HG02973 (cell line): ENCODE data around the gene SHISA7.

Experiments used
- ATAC-seq: cut with Tn5 transposase; IDR thresholded peaks from one replicate; pipeline ENCODE4 v1.9.1; 2021; ENCODE audit warnings: moderate library complexity; ENCODE audit not compliant: unreplicated experiment

The SHISA7 gene

GRCh38 chr19:55391191-55391670 lies 51.9 kb downstream of the SHISA7 start:
- ATAC-seq: no peak

GRCh38 chr19:55390461-55390880 lies 52.6 kb downstream of the SHISA7 start:
- ATAC-seq: no peak

GRCh38 chr19:55389386-55390317 lies 53.4 kb downstream of the SHISA7 start:
- ATAC-seq: no peak

GRCh38 chr19:55387736-55388497 lies 55.2 kb downstream of the SHISA7 start:
- ATAC-seq: no peak

DNA sequence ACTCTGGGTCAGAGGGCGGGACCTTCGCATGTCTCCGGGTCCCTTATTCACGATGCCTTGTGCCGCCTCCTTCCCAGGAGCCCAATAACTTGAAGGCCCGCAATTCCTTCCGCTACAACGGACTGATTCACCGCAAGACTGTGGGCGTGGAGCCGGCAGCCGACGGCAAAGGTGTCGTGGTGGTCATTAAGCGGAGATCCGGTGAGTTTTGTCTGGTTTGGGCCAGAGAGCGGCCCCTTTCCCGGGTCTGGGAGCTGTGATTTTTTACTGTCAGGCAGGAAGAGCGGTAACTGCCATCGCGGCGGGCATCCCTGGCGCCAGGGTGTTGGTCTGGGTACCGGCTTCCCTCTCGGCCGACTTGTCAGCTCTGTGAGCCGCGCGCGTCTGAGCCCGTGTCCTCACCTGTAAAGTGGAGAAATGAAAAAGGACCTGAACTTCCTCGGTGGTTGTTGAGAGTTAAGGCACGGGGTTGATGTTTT lies 56.6 kb downstream of the SHISA7 start:
- ATAC-seq: no peak

DNA sequence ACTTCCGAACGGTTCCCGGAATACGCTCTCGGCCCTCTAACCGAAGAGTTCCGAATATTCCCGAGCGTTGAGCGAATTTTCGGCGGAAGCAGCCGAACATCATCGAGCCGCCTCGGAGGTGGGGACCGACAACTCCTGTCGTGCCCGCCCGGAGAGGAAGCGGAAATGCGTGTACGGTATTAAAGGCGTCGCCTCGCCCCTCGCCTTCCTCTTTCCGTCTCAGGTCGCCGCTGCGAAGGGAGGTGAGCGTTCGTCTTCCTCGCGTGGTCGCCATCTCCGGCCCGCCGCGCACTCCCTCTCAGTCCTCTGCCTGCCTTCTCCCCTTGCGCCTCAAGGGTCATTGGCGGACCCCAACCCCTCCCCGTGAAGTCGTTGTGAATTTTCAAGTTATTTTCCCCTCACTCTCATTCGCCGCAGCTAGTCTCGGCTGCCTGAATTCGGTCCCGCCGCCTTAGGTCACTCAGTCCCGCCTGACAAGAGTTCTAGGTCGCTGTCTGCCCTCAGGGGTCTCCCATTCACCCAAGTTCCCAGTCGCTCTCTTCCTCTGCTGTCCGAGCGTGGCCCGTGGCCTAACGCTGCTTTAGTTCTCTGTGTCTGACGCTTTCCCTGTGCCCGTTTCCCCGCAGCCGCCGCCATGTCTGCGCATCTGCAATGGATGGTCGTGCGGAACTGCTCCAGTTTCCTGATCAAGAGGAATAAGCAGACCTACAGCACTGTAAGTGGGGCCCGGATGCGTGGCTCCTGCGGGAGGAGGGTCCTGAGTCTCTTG lies 57.2 kb downstream of the SHISA7 start, which contains the start of gene RPL28:
Gene RPL28 (plus strand): TSS at position 209 of the 769 bp plus-strand sequence. CDS start 426 bp downstream, at position 635.
- ATAC-seq: peak; percentile 61

DNA sequence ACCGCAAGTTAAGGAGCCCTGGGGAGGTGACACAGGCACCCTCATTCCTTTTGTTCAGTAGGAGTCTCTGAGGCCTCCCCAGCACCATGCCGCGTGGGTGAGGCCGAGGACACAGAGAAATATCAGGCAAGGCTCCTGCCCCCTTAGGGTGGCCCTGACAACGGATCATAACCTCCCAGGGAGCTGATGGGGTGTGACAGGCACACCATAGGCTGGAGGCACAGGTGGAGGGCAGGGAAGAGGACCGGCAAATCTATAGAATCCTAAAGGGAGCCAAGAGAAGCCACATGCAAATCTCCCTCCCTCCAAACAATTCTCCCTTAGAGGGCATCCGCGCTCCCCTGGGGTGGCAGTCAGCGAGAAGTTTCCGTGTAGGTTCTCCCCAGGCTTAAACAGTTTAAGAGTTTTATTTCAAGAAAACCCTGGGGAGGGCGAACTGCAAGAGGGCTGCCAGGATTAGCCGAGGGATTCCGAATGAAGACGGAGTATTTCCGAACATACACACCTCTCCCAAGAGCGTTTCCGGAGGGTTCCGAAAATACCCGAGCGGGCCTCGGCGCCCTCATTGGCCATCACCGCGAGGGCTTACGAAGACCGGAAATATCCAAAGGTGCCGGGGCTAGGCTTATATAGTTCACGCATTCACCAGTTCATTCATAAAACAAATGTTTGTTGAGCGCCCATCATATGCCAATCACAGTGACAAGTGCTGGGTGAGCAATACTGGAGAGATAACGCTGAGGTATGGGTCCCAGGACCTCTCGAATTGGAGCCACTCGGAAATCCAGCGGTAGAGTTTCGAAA lies 58.0 kb downstream of the SHISA7 start:
- ATAC-seq: peak; percentile 46

DNA sequence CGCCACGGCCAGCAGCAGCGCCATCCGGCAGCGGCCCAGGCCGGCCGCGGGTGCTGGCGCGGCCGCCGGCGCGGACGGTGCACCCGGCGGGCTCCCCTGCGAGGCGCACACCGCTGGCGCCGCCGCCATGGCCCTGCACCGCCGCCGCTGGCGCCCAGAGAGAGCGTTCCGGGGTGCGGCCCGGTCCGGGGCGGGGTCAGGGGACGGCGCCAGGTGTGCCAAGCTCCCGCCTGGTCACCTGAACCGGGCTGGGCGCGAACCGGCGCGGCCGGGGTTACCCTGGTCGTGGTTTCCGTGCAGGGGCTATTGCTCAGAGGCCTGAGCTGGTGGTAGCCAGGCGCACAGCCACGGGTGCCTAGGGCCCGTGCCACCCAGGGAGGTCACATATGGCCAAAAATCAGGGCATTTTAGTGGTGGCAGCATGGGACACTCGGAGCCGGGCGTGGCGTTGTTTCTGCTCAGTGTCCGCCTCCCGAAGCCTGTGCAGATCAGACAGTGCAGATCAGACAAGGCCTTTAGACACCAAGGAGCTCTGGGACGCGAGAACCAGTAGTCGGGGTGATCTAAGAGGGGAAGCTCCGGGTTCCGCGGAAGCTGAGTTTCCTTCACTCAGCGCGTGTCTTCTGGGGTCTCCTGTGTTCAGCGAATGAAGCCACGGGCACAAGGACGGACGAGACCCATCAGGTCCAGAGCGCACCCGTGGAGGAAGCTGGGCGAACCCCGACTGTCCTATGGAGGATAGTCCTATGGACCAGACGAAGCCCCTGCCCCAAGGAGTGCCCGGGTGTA lies 58.8 kb downstream of the SHISA7 start, which contains the start of gene TMEM238:
Gene TMEM238 (minus strand): TSS at position 162 of the 789 bp plus-strand sequence. CDS start 33 bp downstream, at position 129.
- ATAC-seq: no peak

DNA sequence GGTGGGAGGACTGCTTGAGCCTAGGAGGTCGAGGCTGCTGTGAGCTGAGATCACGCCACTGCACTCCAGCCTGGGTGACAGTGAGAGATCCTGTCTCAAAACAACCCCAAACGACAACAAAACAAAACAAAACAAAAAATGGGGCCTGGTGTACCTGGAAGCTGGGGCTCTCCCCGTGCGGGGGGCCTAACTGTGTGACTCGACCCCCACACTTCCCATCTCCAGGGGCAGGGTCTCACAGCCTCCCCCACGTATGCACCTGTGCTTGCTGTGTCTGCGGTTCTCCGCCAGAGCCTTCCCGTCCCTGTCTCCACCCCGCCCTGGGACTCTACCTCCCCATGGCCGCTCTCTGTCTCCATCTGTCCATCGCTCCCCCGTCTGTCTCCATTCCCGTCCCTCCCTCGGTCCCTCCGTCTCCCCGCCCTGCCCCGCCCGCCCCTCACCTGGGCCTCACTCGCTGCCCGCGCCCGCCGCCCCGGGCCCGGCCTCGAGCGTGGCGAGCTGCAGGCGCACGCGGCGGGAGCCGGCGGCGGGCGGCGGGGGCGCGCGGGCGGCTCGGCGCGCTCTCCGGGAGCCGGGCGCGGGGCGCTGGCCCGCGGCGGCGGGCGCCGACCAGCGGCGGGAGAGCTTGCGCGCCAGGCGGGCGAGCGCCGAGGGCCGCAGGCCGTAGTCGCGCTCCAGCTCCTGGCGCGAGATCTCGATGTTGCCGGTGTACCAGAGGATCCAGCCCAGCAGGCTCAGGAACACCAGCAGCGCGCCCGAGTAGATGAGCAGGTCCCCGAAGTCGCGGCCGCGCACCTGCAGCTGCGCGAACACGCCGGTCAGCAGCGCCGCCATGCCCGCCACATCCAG lies 59.6 kb downstream of the SHISA7 start:
- ATAC-seq: no peak

- ATAC-seq: no peak
These were observed 60.5 kb downstream of the SHISA7 start for GRCh38 chr19:55382522-55383054.

DNA sequence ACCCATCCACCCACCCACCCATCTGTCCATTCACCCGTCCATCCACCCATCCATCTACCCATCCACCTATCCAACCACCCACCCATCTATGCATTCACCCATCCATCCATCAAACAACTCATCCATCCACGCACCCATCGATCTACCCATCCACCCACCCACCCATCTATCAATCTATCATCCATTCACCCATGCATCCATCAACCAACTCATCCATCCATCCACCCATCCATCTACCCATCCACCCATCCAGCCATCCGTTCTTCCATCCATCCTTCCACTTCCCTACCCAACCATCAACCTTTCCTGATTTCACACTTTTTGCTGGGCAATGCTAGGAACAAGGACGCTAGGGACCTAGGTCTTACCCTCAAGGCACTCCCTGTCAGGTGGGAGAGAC lies 61.1 kb downstream of the SHISA7 start:
- ATAC-seq: no peak

- no peak for ATAC-seq
These were observed 63.9 kb downstream of the SHISA7 start for GRCh38 chr19:55379174-55379573.
